ENCODE data around the gene B3GNT9. TPM values are rescaled to one million over a fixed set of nuclear protein-coding genes. Genes with fewer than 3 reads are reported as not detected.

B3GNT9 gene
- total RNA-seq, 4 donors from 2014 or later: 17.4 to 26.1 (median 19.2) TPM

DNA sequence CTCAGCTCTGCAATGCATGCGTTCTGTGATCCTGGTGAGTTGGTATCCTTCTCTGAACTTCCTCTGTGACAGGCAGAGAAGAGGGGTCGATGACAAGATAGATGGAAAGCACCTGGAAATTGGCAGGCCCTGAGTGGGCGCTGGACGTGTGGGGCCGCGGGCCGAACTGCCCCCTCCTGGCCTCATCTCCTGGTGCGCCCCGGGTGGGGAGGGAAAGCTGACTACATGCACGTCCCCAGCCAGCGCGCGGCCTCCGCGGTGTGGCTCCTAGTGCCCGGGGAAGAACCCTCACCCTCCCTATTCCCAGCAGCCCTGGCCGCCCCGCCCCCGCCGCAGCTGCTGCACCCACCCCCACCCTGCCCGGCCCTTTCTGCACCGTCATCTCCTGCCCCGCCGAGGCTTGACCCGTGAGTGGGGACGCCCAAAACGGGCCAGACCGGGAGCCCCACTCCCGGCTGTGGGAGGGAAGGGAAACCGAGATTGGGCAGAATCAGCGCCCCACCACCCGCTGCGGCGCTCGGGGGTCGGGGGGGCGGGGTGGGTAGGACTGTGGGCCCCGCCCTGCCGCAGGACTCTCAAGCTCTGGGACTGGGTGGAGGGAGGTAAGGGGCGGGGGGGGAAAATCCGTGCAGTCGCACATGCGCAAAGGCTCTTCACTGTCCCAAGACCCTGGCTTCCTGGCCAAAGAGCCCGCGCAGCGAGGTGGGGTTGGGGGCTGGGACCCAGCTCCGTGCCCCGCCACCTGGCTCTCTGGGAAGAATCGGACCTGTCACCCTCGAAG, 19.6 kb upstream of the B3GNT9 start, which contains the start of gene NOL3:
NOL3 (plus strand) TSS at position 371 of the 781 bp plus-strand sequence.
- H3K9me3 ChIP-seq: no peaks in the 10 kb centered on the region
- TF ChIP-seq EP300 (IDR thresholded peaks at IDR 0.05) (no peak), POLR2A (IDR thresholded peaks at IDR 0.05; ENCODE audit: low read depth) (peak; percentile 30), POLR2AphosphoS5 (IDR thresholded peaks at IDR 0.05) (peak; percentile 43 to 80)
- TF ChIP-seq, protein P1, sequence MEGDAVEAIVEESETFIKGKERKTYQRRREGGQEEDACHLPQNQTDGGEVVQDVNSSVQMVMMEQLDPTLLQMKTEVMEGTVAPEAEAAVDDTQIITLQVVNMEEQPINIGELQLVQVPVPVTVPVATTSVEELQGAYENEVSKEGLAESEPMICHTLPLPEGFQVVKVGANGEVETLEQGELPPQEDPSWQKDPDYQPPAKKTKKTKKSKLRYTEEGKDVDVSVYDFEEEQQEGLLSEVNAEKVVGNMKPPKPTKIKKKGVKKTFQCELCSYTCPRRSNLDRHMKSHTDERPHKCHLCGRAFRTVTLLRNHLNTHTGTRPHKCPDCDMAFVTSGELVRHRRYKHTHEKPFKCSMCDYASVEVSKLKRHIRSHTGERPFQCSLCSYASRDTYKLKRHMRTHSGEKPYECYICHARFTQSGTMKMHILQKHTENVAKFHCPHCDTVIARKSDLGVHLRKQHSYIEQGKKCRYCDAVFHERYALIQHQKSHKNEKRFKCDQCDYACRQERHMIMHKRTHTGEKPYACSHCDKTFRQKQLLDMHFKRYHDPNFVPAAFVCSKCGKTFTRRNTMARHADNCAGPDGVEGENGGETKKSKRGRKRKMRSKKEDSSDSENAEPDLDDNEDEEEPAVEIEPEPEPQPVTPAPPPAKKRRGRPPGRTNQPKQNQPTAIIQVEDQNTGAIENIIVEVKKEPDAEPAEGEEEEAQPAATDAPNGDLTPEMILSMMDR (IDR thresholded peaks at IDR 0.05): no peak
- H3K27ac ChIP-seq (replicated peaks in 1 of 4): peak within 1 kb of the TSS; percentile 89 to 97 (median 95)
- H3K4me1 ChIP-seq: peaks cover 53 to 100% (median 89%) of the 10 kb centered on the region in 4 donors
- H3K36me3 ChIP-seq: peaks cover 0 to 16% (median 9%) of the 10 kb centered on the region in 4 donors
- WGBS: 2% methylated on average over 19 of the region's 50 CpGs
- H3K27me3 ChIP-seq: peaks cover 0 to 8% (median 0%) of the 10 kb centered on the region in 4 donors
- DNase-seq (ENCODE audit: extremely low spot score): peak; percentile 97
- intact Hi-C loops (cut with DNase I): no loop called here
- H3K4me3 ChIP-seq: peak within 1 kb of the TSS; percentile 58 to 64 (median 60)

DNA sequence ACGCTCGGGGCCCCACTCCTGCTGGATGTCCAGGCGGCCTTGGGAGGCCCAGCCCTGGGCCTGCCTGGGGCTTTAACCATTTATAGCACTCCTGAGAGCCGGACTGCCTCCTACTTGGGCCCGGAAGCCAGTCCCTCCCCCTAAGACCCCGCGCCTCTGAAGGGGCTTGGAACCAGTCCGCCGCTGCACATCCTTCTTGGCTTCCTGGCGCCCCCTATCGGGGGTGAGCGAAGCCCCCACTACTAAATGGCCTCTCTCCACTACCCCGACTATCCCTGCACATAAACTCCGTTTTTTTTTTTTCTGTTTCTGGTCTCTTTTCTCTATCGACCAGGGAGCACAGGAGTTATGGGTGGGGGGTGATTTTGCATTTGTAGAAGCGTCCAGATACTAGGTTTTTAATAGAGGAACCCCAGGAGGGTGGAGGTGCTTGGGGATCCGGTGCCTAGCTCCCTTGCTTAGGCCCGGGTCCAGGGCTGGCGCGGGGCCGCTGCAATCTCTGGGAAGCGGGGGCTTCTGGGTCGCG, 18.9 kb upstream of the B3GNT9 start:
- intact Hi-C loops (cut with DNase I): no loop called here
- Histone ChIP-seq H3K4me1 (peaks cover 53 to 100% (median 89%) of the 10 kb centered on the region in 4 donors), H3K9me3 (no peaks in the 10 kb centered on the region), H3K36me3 (peaks cover 0 to 11% (median 4%) of the 10 kb centered on the region in 4 donors), H3K27me3 (peaks cover 0 to 14% (median 0%) of the 10 kb centered on the region in 4 donors), H3K4me3 (peak overlapping the region; percentile 58 to 64 (median 60)), H3K27ac (replicated peaks in 1 of 4) (peak overlapping the region; percentile 89 to 97 (median 95))
- WGBS: 3% methylated on average over 22 of the region's 24 CpGs
- TF ChIP-seq POLR2AphosphoS5 (IDR thresholded peaks at IDR 0.05): no peak
- TF ChIP-seq, protein P1 (IDR thresholded peaks at IDR 0.05): peak; percentile 36 to 61 (median 47)
- TF ChIP-seq EP300 (IDR thresholded peaks at IDR 0.05): no peak
- no peak for TF ChIP-seq POLR2A (IDR thresholded peaks at IDR 0.05; ENCODE audit: low read depth)
- no peak for DNase-seq (ENCODE audit: extremely low spot score)

DNA sequence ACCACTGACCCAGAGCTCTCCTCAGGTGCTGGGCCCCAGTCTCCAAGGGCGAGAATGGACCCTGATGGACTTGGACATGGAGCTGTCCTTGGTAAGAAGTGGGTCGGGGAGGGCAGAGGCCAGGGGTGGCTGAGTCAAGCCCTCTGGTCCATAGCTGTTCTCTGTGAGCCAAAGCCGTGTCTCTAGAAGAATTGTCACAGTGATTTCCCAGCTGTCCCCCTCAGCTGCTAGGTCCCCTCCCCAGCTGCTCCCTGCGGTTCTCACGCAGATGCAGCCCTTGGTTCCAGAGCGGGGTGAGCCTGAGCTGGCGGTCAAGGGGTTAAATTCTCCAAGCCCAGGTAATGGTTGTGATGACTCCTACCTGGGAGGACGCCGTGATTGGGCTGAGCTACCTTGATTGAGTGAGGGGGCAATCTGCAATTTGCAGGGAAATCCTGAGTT, 18.2 kb upstream of the B3GNT9 start:
- H3K4me1 ChIP-seq: peaks cover 53 to 100% (median 89%) of the 10 kb centered on the region in 4 donors
- WGBS: 52% methylated on average over 7 of the region's 9 CpGs

DNA sequence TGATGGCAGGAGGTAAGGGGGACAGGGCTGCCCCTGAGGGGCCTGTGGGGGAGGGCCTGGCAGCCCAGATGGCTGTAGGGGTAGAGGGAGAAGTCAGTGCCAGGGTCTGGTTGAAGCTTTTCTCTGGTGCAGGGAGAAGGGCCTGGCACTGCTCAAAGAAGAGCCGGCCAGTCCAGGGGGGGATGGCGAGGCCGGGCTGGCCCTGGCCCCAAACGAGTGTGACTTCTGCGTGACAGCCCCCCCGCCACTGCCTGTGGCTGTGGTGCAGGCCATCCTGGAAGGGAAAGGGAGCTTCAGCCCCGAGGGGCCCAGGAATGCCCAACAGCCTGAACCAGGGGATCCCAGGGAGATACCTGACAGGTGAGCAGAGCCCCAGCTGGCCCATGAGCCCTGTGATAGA, 16.8 kb upstream of the B3GNT9 start:
- 87% methylated on average over 6 of the region's 7 CpGs for WGBS
- intact Hi-C loops (cut with DNase I): no loop called here
- Histone ChIP-seq H3K36me3 (peaks cover 0 to 11% (median 4%) of the 10 kb centered on the region in 4 donors), H3K27ac (replicated peaks in 1 of 4) (peak overlapping the region in 3 of 4 donors; percentile 80 to 97 (median 93)), H3K9me3 (no peaks in the 10 kb centered on the region), H3K4me1 (peaks cover 56 to 100% (median 89%) of the 10 kb centered on the region in 4 donors), H3K27me3 (peaks cover 0 to 34% (median 2%) of the 10 kb centered on the region in 4 donors), H3K4me3 (no peak overlapping the region)
- DNase-seq (ENCODE audit: extremely low spot score): no peak
- no peak for TF ChIP-seq EP300 (IDR thresholded peaks at IDR 0.05)
- TF ChIP-seq, protein P1 (IDR thresholded peaks at IDR 0.05): no peak
- TF ChIP-seq POLR2A (IDR thresholded peaks at IDR 0.05; ENCODE audit: low read depth): no peak
- no peak for TF ChIP-seq POLR2AphosphoS5 (IDR thresholded peaks at IDR 0.05)

More for the DNA sequence above, 18.2 kb upstream of the B3GNT9 start:
- no peak for TF ChIP-seq POLR2A (IDR thresholded peaks at IDR 0.05; ENCODE audit: low read depth)
- TF ChIP-seq, protein P1 (IDR thresholded peaks at IDR 0.05): no peak
- Histone ChIP-seq H3K27ac (replicated peaks in 1 of 4) (peak overlapping the region; percentile 89 to 97 (median 95)), H3K9me3 (no peaks in the 10 kb centered on the region), H3K4me3 (peak overlapping the region in 1 of 4 donors; percentile 61), H3K36me3 (peaks cover 0 to 11% (median 4%) of the 10 kb centered on the region in 4 donors), H3K27me3 (peaks cover 0 to 20% (median 0%) of the 10 kb centered on the region in 4 donors)
- no peak for DNase-seq (ENCODE audit: extremely low spot score)
- intact Hi-C loops (cut with DNase I): no loop called here
